GM12874 (cell line): ENCODE results near the gene DDX24.

ENCODE experiments used
- CTCF ChIP-seq: IDR thresholded peaks from 2 replicates; pipeline ENCODE4 v1.5.1; 2011; ENCODE audit warnings: low read depth, mild to moderate bottlenecking, control low read depth, low read length, moderate library complexity; ENCODE audit not compliant: insufficient read depth

The DDX24 gene

GRCh38 chr14:94021001-94021400 lies 60.0 kb downstream of the DDX24 start:
- TF ChIP-seq CTCF = no peak

GRCh38 chr14:94020267-94020666 lies 60.7 kb downstream of the DDX24 start:
- no peak for TF ChIP-seq CTCF

- TF ChIP-seq CTCF = no peak
Measured at GRCh38 chr14:94019329-94019728, 61.7 kb downstream of the DDX24 start.

- TF ChIP-seq CTCF = no peak
Measured at GRCh38 chr14:94018308-94018707, 62.7 kb downstream of the DDX24 start.

- TF ChIP-seq CTCF = no peak
Measured at GRCh38 chr14:94016446-94016976, 64.5 kb downstream of the DDX24 start.

GRCh38 chr14:94015223-94015622 lies 65.8 kb downstream of the DDX24 start:
- 0 out of 2 replicates have a peak, but pooled peaks have one; percentile 10 for TF ChIP-seq CTCF

- no peak for TF ChIP-seq CTCF
Measured at GRCh38 chr14:94014382-94014781, 66.6 kb downstream of the DDX24 start.

GRCh38 chr14:94011795-94012194 lies 69.2 kb downstream of the DDX24 start:
- TF ChIP-seq CTCF = no peak
